ENCODE results near the gene CRKL. TPM values are rescaled to one million over a fixed set of nuclear protein-coding genes. Genes with fewer than 3 reads are reported as not detected.

Gene CRKL
- total RNA-seq, 1 experiment from 2014 or later: 82.7 TPM

GRCh38 chr22:20990184-20991180 is 73.3 kb downstream of the CRKL start:
- Histone ChIP-seq H3K36me3 (ENCODE audit: control insufficient read depth, insufficient read depth, low read length) (no peaks in the 10 kb centered on the region; the same call in 1 of the 2 replicates), H3K9me3 (no peaks in the 10 kb centered on the region), H3K4me3 (ENCODE audit: low read depth, low read length) (no peak overlapping the region), H3K4me1 (no peaks in the 10 kb centered on the region), H3K27me3 (replicated peaks; ENCODE audit: control insufficient read depth, insufficient read depth, low read length) (no peaks in the 10 kb centered on the region)
- no peak for TF ChIP-seq CTCF (IDR thresholded peaks at IDR 0.05; ENCODE audit: insufficient read depth in 1 of 2, low read depth in 1 of 2, low read length in 1 of 2, severe bottlenecking in 1 of 2, unreplicated experiment in 1 of 2)
- no TSS peak for BruUV-seq (replicated peaks)
- ChIA-PET POLR2A (no interaction called here), CTCF (interaction anchor here (1.2 to 1.5 kb wide), 2 partner anchors 74 to 105 kb away, joined by 3 read pairs; partner anchors contain the start of gene CRKL)
- Mint-ChIP-seq H3K27ac (ENCODE audit: unreplicated experiment) (no peak overlapping the region), H3K9me3 (ENCODE audit: unreplicated experiment) (no peaks in the 10 kb centered on the region), H3K4me3 (ENCODE audit: unreplicated experiment) (no peak overlapping the region), H3K36me3 (ENCODE audit: insufficient read depth, unreplicated experiment) (peaks cover 20% of the 10 kb centered on the region), H3K4me1 (ENCODE audit: low read depth, unreplicated experiment) (no peaks in the 10 kb centered on the region), H3K27me3 (ENCODE audit: insufficient read depth, unreplicated experiment) (no peaks in the 10 kb centered on the region)
- no peak for DNase-seq
- intact Hi-C loops (cut with micrococcal nuclease; ENCODE audit: unreplicated experiment): no loop called here

- no peak overlapping the region for H3K4me3 ChIP-seq (ENCODE audit: low read depth, low read length)
- H3K27me3 ChIP-seq (replicated peaks; ENCODE audit: control insufficient read depth, insufficient read depth, low read length): no peaks in the 10 kb centered on the region
- Mint-ChIP-seq H3K27me3 (ENCODE audit: insufficient read depth, unreplicated experiment) (no peaks in the 10 kb centered on the region), H3K36me3 (ENCODE audit: insufficient read depth, unreplicated experiment) (peaks cover 28% of the 10 kb centered on the region), H3K4me1 (ENCODE audit: low read depth, unreplicated experiment) (no peaks in the 10 kb centered on the region), H3K9me3 (ENCODE audit: unreplicated experiment) (no peaks in the 10 kb centered on the region), H3K4me3 (ENCODE audit: unreplicated experiment) (no peak overlapping the region), H3K27ac (ENCODE audit: unreplicated experiment) (no peak overlapping the region)
- ChIA-PET CTCF (interaction anchor here (1.2 kb wide), 1 partner anchor 74 kb away, joined by 3 read pairs; the partner anchor contains the start of gene CRKL), POLR2A (interaction anchor here (0.5 kb wide), 1 partner anchor 675 kb away, joined by 4 read pairs; no protein-coding TSS in a partner anchor)
- intact Hi-C loops (cut with micrococcal nuclease; ENCODE audit: unreplicated experiment): no loop called here
- no peaks in the 10 kb centered on the region for H3K9me3 ChIP-seq
- TF ChIP-seq CTCF (IDR thresholded peaks at IDR 0.05; ENCODE audit: insufficient read depth in 1 of 2, low read depth in 1 of 2, low read length in 1 of 2, severe bottlenecking in 1 of 2, unreplicated experiment in 1 of 2): no peak
- no peaks in the 10 kb centered on the region for H3K4me1 ChIP-seq
- DNase-seq: no peak
- BruUV-seq (replicated peaks): no TSS peak
- H3K36me3 ChIP-seq (ENCODE audit: control insufficient read depth, insufficient read depth, low read length): no peaks in the 10 kb centered on the region; the same call in 1 of the 2 replicates
Observed at GRCh38 chr22:20991252-20992055, 74.2 kb downstream of the CRKL start.

- intact Hi-C loops (cut with micrococcal nuclease; ENCODE audit: unreplicated experiment): no loop called here
- CTCF ChIA-PET: no interaction called here
Observed at GRCh38 chr22:20992056-20992442, 74.8 kb downstream of the CRKL start.

More at GRCh38 chr22:20992056-20992442, 74.8 kb downstream of the CRKL start:
- Histone ChIP-seq H3K4me3 (ENCODE audit: low read depth, low read length) (no peak overlapping the region), H3K27me3 (replicated peaks; ENCODE audit: control insufficient read depth, insufficient read depth, low read length) (no peaks in the 10 kb centered on the region), H3K9me3 (no peaks in the 10 kb centered on the region), H3K4me1 (no peaks in the 10 kb centered on the region), H3K36me3 (ENCODE audit: control insufficient read depth, insufficient read depth, low read length) (no peaks in the 10 kb centered on the region; the same call in 1 of the 2 replicates)
- no peak overlapping the region for H3K27ac Mint-ChIP-seq (ENCODE audit: unreplicated experiment)
- H3K4me1 Mint-ChIP-seq (ENCODE audit: low read depth, unreplicated experiment): no peaks in the 10 kb centered on the region
- no peak for TF ChIP-seq CTCF (IDR thresholded peaks at IDR 0.05; ENCODE audit: insufficient read depth in 1 of 2, low read depth in 1 of 2, low read length in 1 of 2, severe bottlenecking in 1 of 2, unreplicated experiment in 1 of 2)
- DNase-seq: no peak
- H3K9me3 Mint-ChIP-seq (ENCODE audit: unreplicated experiment): no peaks in the 10 kb centered on the region
- POLR2A ChIA-PET: no interaction called here
- no TSS peak for BruUV-seq (replicated peaks)
- H3K4me3 Mint-ChIP-seq (ENCODE audit: unreplicated experiment): no peak overlapping the region
- peaks cover 32% of the 10 kb centered on the region for H3K36me3 Mint-ChIP-seq (ENCODE audit: insufficient read depth, unreplicated experiment)
- H3K27me3 Mint-ChIP-seq (ENCODE audit: insufficient read depth, unreplicated experiment): no peaks in the 10 kb centered on the region
